ENCODE measurements around the gene NLRP2B.

- TF ChIP-seq CTCF (IDR thresholded peaks at IDR 0.05 in 2 of 3, conservative IDR thresholded peaks at IDR 0.05 in 1 of 3; ENCODE audit: insufficient read depth in 2 of 3, low read depth in 1 of 3, low read length in 3 of 3) (no peak), RAD51 (IDR thresholded peaks at IDR 0.05; ENCODE audit: borderline replicate concordance, low read depth) (no peak)
Measured at GRCh38 chrX:57675320-57675719, 4.7 kb downstream of the NLRP2B start.
